Keratinocyte (primary cell): ENCODE results near the gene TLCD2.

ENCODE experiments used
- EZH2 ChIP-seq: IDR thresholded peaks from one replicate; pipeline ENCODE4 v1.6.1; 2012; ENCODE audit warnings: inconsistent platforms, mild to moderate bottlenecking, low read length, moderate library complexity
- TF ChIP-seq, protein P1 (sequence below), 3 experiments: IDR thresholded peaks in 1 of 3; conservative IDR thresholded peaks in 1 of 3; optimal IDR thresholded peaks in 1 of 3; 2 replicates in 2 of 3; 3 replicates in 1 of 3; pipeline versions ENCODE3 to v1.5.1; 2011; ENCODE audit warnings: low read length in 3 of 3, mild to moderate bottlenecking in 3 of 3, moderate library complexity in 2 of 3, control low read depth in 1 of 3, inconsistent platforms in 1 of 3; ENCODE audit not compliant: insufficient read depth in 2 of 3; ENCODE audit errors: extremely low read depth in 1 of 3

DNA sequence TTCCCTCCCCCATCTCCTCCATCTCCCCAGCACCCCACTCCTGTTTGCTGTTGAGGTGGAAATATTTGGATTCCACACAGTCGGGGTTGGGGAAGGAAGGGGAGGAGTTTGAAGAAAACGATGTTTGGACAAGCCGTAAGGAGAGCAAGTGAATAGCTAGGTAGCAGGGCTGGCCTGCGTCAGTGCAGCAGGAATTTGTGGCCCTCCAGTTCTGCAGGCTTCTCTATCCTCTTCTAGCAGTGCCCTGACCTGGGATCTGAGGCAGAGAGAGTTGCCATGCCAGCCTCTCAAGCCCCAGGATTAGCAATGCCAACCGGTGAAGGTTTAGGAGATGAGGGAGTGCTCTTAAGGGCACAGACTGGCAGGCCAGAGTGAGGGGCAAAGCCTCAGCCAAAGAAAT lies 12.5 kb downstream of the TLCD2 start:
- TF ChIP-seq, protein P1, sequence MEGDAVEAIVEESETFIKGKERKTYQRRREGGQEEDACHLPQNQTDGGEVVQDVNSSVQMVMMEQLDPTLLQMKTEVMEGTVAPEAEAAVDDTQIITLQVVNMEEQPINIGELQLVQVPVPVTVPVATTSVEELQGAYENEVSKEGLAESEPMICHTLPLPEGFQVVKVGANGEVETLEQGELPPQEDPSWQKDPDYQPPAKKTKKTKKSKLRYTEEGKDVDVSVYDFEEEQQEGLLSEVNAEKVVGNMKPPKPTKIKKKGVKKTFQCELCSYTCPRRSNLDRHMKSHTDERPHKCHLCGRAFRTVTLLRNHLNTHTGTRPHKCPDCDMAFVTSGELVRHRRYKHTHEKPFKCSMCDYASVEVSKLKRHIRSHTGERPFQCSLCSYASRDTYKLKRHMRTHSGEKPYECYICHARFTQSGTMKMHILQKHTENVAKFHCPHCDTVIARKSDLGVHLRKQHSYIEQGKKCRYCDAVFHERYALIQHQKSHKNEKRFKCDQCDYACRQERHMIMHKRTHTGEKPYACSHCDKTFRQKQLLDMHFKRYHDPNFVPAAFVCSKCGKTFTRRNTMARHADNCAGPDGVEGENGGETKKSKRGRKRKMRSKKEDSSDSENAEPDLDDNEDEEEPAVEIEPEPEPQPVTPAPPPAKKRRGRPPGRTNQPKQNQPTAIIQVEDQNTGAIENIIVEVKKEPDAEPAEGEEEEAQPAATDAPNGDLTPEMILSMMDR (optimal IDR thresholded peaks at IDR 0.05 in 1 of 3, IDR thresholded peaks at IDR 0.05 in 1 of 3, conservative IDR thresholded peaks at IDR 0.05 in 1 of 3; ENCODE audit: extremely low read depth in 1 of 3, insufficient read depth in 2 of 3, low read length in 3 of 3), result no peak
- no peak for TF ChIP-seq EZH2
